ENCODE measurements around the gene TMEM201. TPM values are rescaled to one million over a fixed set of nuclear protein-coding genes. Genes with fewer than 3 reads are reported as not detected.

Gene TMEM201
- total and polyA plus RNA-seq, 2 donors (not counting 3 experiments of a cell fraction or from before 2014, with no cell fraction given), result 8.3 to 24.8 TPM

- intact Hi-C loops (cut with micrococcal nuclease) (no loop called here), dilution Hi-C loops (cut with MboI; ENCODE audit: extremely low pct_ligation_motif_present, low sequenced_read_pairs) (no loop called here)
- Histone ChIP-seq H4K20me1 (replicated peaks; ENCODE audit: control insufficient read depth, extremely low read depth, insufficient read depth, low read length) (no peaks in the 10 kb centered on the region), H3K36me3 (ENCODE audit: control insufficient read depth in 2 of 2, extremely low read depth in 1 of 2, insufficient read depth in 2 of 2, low read length in 2 of 2) (peaks cover 0 to 21% of the 10 kb centered on the region in 2 experiments), H3K79me2 (ENCODE audit: control insufficient read depth, insufficient read depth, low read length) (no peaks in the 10 kb centered on the region), H3K9me3 (replicated peaks; ENCODE audit: control insufficient read depth, insufficient read depth, low read length) (no peaks in the 10 kb centered on the region), H3K9me1 (replicated peaks; ENCODE audit: control insufficient read depth, extremely low read depth, insufficient read depth, low read length) (no peaks in the 10 kb centered on the region), H3K9ac (replicated peaks; ENCODE audit: extremely low read depth, insufficient read depth, low read length) (no peak overlapping the region), H3K4me2 (ENCODE audit: insufficient read depth, low read length) (no peak overlapping the region), H2AFZ (ENCODE audit: low read depth, low read length) (no peak overlapping the region), H3K4me3 (replicated peaks in 1 of 3; ENCODE audit: insufficient read depth in 1 of 3, low read depth in 1 of 3, low read length in 3 of 3) (no peak overlapping the region), H3K27me3 (ENCODE audit: control insufficient read depth in 2 of 2, insufficient read depth in 2 of 2, low read length in 2 of 2) (no peaks in the 10 kb centered on the region), H3K27ac (ENCODE audit: insufficient read depth, low read depth, low read length) (no peak overlapping the region), H3K4me1 (ENCODE audit: control insufficient read depth, extremely low read depth, insufficient read depth, low read length) (no peaks in the 10 kb centered on the region)
- TF ChIP-seq FOS (IDR thresholded peaks at IDR 0.05; ENCODE audit: borderline replicate concordance, insufficient read depth, low read length), result no peak
- TF ChIP-seq GATA2 (IDR thresholded peaks at IDR 0.05; ENCODE audit: insufficient read depth, insufficient read length, low read depth, low read length), result no peak
- TF ChIP-seq EZH2 (IDR thresholded peaks at IDR 0.05; ENCODE audit: borderline replicate concordance, low read depth, low read length, severe bottlenecking), result no peak
- TF ChIP-seq MYC (IDR thresholded peaks at IDR 0.05; ENCODE audit: low read depth, low read length), result no peak
- TF ChIP-seq CTCF (IDR thresholded peaks at IDR 0.05; ENCODE audit: extremely low read depth in 1 of 2, insufficient read depth in 1 of 2, low read depth in 1 of 2, low read length in 2 of 2), result no peak
- TF ChIP-seq JUN (IDR thresholded peaks at IDR 0.05; ENCODE audit: borderline replicate concordance, insufficient read depth, insufficient read length, low read depth), result no peak
- TF ChIP-seq MAX (IDR thresholded peaks at IDR 0.05; ENCODE audit: insufficient read depth, insufficient read length), result no peak
- no peak for TF ChIP-seq POLR2AphosphoS5 (IDR thresholded peaks at IDR 0.05; ENCODE audit: insufficient read depth, low read depth, low read length)
- FAIRE-seq (no peak), DNase-seq (ENCODE audit: low read depth, low spot score) (no peak)
- CTCF ChIA-PET, result no interaction called here
- POLR2A ChIA-PET, result no interaction called here
- no TSS peak for BruUV-seq (replicated peaks)
Measured at GRCh38 chr1:9606948-9607347, 18.2 kb downstream of the TMEM201 start.
